GOT3 (cell line): ENCODE measurements around the gene SBNO2.
"Not testable (repeated sequence)": the region's sequence is repeated elsewhere in the genome, so short reads cannot be mapped to it uniquely, and the experiment has no call there.

Source experiments
- DNase-seq: peaks from one replicate; lab custom pipeline; 2025; ENCODE audit warnings: mixed read lengths; lab: John Stamatoyannopoulos, UW

Gene SBNO2

DNA sequence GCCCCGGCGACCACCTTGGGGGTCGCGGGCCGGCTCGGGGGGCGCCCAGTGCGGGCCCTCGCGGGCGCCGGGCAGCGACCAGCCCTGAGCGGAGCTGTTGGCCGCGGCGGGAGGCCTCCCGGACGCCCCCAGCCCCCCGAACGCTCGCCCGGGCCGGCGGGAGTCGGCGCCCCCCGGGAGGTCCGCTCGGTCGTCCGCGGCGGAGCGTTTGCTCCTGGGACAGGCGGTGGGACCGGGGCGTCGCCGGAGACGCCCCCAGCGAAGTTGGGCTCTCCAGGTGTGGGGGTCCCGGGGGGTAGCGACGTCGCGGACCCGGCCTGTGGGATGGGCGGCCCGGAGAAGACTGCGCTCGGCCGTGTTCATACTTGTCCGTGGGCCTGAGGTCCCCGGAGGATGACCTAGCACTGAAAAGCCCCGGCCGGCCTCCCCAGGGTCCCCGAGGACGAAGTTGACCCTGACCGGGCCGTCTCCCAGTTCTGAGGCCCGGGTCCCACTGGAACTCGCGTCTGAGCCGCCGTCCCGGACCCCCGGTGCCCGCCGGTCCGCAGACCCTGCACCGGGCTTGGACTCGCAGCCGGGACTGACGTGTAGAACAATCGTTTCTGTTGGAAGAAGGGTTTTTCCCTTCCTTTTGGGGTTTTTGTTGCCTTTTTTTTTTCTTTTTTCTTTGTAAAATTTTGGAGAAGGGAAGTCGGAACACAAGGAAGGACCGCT, 32.2 kb upstream of the SBNO2 start:
- DNase-seq = no peak

DNA sequence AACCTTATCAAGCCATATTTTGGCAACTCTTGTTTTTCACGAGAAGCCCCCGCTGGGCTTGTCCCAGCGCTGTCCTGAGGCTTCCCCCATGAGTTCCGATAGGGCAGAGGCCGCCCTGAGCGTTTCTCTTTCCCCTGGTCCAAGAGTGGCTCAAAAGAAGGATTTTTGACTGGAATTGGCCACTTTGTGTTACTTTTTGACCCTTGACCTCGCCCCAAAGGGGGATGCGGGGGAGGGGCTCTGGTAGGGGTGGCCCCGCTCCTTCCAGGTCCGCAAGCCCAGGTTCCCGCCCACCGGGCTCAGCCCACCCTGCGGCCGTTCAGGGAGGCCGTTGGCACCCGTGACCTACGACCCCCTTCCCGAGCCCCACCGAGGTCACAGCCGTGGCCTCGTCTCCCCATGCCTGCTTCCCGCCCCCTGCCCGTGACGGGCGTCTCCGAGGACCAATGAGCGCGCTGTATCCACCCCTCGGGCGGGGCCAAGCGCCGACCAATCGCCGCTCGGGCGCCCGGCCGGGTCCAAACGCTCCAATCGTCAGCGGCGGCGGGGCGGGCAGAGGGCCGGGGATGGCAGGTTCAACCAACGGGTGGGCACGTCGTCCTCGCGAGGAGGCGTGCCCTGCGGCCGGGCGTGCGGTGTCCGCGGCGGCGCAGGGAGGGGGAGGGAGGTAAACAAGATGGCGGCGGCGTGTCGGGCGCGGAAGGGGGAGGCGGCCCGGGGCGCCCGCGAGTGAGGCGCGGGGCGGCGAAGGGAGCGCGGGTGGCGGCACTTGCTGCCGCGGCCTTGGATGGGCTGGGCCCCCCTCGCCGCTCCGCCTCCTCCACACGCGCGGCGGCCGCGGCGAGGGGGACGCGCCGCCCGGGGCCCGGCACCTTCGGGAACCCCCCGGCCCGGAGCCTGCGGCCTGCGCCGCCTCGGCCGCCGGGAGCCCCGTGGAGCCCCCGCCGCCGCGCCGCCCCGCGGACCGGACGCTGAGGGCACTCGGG, 31.3 kb upstream of the SBNO2 start, which contains the start of gene STK11:
Gene STK11, plus strand, starts transcription at position 665 of the 986 bp plus-strand sequence. CDS start 1,136 bp downstream, outside the sequence.
- DNase-seq = peak; percentile 94

GRCh38 chr19:1200614-1201013, 26.5 kb upstream of the SBNO2 start:
- DNase-seq = not testable (repeated sequence)

DNA sequence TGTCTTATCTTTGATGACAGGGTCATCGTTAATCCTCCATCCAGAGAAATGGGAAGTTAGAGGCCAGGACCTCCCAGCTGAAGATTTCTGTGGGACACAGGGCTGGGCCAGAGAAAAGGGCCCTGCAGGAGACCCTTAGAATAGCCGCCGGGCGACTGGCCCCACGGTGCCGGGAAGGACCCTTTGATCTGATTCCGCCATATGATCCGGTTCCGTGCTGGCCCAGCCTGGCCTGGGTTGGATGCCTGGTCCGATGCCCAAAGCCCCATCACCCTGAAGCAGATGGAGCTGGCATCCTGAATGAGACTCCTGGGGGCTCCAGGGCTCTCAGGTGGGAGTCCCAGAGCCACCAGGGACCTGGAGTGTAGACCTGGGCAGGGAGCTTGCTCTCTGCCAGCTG, 25.5 kb upstream of the SBNO2 start:
- no peak for DNase-seq

DNA sequence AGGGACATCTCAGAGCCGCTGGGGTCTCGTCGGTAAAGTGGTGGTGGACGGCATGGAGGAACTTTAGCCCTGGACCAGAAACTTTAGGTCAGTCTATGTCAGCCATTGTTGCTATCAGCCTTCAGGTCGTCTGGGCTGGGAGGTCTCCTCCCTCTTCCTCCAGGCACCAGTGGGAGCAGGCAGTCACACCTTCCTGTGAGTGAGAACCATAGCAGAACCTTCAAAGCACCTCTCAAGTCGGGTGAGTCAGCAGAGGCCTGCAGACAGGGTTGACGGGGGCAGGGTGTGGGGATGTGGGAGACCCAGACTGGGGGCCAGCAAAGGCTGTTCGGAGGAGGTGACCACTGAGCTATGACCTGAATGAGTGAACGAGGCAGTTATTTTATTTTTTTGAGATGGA, 15.4 kb upstream of the SBNO2 start:
- no peak for DNase-seq

DNA sequence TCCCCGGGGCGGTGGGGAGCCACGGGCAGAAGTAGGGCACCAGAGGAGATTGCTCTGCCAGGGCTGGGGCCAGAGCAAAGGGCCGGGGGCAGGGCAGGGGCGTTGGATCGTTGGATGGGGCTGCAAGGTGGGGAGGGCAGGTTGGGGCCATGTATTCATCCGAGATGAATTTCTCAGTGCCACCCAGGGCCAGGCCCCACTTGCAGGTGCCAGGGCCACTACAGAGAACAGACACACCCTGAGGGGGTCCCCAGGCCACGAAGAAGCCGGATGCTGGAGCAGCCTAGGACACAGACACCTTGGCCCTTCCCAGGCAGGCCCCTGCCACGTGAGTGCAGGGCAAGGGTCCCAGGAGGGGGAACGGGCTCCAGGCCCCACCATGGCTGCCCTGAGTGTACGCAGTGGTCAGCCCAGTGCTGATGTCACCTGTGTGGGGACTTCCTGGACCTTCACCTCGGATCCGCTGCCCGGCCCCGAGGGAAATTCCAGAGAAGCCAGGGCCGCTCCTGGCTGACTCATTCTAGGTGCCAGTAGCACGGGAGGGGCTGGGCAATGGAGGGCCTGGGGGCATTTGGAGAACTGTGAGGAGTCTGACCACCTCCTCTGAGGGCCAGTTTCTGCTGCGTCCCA, 9.6 kb upstream of the SBNO2 start:
- DNase-seq = no peak

GRCh38 chr19:1182727-1183126, 8.7 kb upstream of the SBNO2 start:
- no peak for DNase-seq

DNA sequence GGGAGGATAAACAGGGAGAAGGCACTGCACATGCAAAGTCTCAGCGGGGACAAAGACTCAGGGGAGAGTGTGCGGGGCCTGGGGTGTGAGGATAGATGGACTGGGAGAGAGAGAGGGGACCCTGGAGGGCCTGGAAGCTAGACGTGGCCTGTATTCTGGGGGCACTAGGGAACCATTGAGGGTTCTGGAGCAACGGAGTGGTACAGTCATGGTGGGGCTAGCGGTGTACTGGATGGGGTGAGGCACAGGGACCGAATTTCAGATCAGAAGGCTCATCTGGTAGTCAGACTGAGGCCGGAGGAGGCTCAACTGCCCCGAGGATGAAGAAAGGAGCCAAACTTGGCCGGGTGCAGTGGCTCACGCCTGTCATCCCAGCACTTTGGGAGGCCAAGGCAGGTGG, 8.0 kb upstream of the SBNO2 start:
- no peak for DNase-seq

GRCh38 chr19:1181606-1182005, 7.5 kb upstream of the SBNO2 start:
- no peak for DNase-seq

GRCh38 chr19:1177322-1178114, 3.5 kb upstream of the SBNO2 start:
- peak; percentile 55 for DNase-seq

DNA sequence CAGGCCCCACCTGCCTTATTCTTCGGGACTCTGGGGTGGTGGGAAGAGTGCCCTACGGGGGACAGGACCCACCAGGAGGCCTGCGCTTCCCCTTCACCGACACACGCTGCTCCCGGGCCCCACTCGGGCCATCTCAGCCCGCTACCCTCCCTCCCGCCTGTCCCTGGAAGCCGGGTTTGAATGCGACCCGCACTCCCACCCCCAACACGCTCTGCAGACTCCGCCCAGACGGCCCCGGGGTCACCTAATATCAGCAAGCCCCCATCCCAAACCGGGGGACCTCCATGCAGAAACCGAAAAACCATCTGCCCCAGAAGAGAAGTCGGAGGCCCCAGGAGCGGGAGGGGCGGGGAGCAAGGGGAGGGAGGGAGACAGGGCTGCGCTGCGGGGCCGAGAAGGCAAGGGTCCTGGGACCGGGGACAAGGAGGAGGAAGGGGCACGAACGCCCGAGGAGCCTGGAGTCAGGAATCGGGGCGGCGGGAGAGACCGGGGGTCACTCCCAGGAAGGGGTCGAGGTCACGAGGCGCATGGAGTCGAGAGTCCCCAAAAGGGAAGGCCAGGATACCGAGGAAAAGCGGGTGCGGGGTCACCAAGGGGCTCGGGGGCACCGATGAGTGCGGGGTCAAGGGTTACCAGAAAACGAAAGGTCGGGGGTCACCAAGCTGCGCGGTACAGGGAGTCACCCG, 766 bp downstream of the SBNO2 start:
- no peak for DNase-seq

DNA sequence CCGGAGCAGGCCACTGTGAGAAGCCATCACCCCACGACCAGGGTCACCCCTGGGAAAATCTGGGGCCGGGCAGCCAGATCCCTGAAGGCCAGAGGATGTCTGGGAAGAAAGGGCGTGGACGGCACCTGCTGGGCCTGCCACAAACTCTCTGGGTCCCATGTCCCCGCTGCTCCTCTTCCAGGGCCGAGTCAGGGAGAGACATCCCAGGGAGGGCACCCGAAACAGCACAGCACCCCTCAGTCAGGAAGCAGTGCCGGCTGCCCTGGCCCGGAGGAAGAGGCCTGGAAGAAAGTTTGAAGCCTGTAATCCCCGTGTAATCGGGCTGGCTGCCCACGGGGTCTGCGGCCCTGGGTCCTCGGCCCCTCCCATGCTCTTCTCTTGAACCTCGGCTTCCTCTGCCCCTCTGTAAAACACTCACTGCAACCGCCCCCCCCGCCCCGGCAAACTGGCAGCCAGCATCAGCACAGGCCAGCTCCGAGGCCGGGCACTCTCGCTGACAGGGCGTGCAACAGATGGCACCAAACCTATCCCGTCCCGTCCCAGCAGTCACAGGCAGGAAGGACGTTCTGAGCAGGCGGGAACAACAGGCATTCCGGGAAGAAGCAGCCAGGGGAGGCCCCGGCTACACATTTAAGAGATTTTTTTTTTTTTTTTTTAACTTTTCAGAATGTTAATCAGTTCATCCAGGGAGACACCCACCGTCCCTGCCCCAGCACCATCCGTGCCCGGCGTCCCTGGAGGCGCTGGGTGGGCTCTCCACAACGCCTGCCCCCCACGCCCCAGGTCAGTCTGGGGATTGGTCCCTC, 1.5 kb downstream of the SBNO2 start:
- DNase-seq = no peak

DNA sequence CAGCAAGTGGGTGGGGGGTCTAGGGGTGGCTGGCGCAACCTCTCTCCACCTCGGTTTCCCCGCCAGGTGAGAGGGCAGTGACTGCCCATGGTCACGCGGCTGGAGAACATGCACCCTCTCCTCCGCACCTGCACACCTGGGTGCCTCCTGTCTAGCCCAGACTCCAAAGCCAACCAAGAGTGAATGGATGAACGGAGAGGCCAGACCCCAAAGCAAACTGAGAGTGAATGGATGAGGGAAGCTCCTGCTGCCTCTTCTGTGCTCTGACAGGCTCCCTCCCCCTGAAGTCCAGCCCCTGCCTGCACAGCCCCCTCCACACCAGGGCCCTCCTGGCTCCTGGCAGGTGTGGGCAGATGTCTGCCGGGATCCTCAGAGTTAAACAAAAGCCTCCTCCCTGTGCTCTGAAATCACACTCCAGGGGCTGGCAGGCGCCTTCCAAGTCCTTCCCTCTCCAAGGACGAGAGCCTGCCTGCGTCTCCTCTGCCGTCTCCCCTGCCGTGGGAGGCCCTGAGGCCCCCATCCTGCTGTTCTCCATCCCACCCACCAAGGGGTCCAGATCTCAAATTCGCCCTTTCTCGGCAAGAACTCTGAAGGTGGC, 2.2 kb downstream of the SBNO2 start:
- no peak for DNase-seq

DNA sequence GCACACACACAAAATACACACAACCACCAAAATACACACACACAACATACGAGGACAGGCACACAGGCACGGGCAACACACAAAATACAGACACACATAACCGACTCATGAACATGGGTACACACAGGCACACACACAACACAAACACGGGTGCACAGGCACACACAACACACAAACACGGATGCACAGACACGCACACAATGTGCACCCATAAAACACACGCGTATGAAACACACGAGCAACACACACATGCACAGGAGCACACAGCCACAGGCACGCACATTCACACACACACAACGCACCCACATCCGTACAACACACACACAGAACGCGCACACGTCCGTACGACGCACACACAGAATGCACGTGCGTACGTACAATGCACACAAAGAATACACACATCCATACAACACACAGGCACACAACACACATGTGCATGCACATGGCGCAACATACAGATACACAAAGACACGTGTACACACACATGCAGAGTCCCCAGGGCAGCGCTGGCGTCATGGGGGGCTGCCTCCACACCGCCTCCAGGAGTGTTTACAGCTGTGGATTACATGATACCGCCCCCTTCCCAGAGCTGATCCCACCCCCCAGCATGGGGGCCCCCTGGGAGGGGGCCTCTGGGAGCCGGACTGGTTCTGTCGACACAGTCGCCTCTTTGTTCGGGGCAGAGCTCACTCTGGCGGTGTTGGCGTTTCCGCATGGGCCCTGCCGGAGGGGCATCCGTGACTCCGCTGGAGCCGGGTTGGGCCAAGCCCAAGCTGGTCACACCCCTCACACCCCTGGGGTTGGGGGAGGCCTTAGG, 2.9 kb downstream of the SBNO2 start:
- DNase-seq = no peak

DNA sequence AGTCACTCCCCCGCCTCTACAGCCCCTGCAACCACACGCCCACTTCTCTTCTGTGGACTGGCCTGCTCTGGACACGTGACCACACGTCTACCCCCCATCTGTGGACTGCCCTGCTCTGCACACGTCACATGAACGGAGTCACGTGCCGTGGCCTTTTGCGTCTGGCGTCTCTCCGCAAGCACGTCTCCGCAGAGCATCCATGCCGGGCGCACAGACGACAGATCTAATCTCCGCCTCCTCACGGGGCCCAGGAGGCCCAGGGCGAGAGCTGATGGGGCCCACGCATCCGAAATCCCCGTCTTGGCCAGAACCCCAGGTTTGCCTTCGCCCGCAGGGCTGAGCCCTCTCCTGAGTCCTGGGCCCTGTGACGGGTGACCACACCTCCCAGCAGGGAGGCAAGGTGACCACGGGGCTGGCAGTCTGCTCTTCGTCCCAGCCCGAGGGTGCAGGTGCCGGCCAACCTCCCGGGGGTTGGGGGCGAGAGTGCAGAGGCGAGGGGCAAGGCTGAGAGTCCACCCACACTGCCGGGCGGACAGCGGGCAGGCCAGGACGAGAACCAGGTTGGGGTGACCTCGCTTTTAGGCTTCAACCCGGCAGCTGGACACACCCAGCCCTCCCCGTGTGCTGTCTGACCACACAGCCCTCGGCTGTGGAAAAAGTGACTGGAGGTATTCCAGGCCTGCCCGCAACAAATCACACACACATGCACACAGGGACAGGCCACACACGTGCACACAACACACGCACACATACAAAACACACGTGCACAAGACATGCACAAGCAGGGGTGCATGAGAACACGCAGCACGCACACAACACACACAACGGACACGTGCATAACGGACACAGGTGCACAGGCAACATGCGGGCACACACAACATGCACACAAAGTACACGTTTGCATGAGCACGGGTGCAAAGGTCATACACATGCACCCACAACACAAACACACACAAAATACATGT, 3.9 kb downstream of the SBNO2 start:
- DNase-seq = peak; percentile 31

GRCh38 chr19:1169411-1169791, 4.7 kb downstream of the SBNO2 start:
- DNase-seq = no peak

DNA sequence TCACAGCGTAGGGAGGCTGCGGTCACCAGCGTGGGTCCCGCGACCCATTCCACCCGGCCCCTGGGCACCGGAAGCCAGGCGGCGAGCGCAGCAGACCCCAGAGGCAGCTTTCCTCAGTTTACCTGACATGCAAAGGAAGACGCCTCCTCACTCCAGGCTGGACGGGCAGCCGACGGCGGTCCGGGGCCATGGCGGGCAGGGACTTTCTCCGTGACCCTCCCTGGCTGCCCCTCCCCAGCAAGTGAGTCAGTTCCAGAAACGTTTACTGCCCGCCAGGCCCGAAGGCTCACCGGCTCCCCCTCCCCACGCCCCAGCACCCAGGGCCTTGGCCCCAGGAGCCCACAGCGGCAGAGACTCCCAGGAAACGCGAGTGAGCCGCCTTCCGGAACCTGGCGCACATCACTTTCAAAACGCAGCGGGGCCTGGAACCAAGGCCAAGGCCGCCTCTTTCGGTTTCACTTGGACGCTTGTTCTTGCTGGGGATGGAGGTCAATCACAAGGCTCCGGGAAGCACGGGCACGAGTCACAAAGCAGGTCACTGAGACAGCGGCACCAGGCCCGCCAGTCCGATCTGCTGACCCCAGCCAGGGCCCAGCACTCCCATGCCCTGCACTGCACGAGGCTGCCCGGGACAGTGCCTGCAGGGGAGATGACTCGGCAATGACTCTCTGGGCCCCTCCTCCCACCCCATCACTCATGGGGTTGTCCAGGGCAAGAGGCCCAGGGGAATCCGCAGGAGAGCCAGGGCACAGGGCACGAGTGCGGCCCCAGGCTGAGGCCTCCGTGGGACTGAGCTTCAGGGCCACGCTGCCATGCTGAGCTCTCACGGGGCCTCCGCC, 5.3 kb downstream of the SBNO2 start:
- DNase-seq = peak; percentile 75
